ENCODE data around the gene GADD45A.

The GADD45A gene

DNA sequence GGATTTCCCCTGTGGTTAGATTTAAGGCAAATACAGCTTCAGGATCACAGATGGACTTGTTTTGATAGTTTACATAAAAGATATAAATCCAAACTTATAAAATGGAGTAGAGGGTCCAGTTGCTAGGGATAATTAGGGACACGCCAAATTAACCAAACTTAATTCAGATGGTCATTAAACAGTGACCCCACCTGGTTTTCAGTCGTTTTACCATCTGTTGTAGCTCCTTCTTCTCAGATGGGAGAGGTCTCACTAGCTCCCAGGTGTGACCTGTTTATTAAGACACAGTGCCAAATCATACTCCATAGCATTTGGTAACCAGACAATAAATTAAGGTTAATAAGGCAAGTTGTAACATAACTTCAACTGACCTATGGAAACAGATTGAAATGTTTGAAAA lies 8.1 kb upstream of the GADD45A start:
- H3K27ac ChIP-seq: peak overlapping the region; percentile 79
- no peaks in the 10 kb centered on the region for H3K9me3 ChIP-seq (ENCODE audit: severe bottlenecking)
- TF ChIP-seq, protein P1, sequence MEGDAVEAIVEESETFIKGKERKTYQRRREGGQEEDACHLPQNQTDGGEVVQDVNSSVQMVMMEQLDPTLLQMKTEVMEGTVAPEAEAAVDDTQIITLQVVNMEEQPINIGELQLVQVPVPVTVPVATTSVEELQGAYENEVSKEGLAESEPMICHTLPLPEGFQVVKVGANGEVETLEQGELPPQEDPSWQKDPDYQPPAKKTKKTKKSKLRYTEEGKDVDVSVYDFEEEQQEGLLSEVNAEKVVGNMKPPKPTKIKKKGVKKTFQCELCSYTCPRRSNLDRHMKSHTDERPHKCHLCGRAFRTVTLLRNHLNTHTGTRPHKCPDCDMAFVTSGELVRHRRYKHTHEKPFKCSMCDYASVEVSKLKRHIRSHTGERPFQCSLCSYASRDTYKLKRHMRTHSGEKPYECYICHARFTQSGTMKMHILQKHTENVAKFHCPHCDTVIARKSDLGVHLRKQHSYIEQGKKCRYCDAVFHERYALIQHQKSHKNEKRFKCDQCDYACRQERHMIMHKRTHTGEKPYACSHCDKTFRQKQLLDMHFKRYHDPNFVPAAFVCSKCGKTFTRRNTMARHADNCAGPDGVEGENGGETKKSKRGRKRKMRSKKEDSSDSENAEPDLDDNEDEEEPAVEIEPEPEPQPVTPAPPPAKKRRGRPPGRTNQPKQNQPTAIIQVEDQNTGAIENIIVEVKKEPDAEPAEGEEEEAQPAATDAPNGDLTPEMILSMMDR (IDR thresholded peaks at IDR 0.05; ENCODE audit: low read depth, low read length): 0 out of 2 replicates have a peak, but pooled peaks have one; percentile 4
- no peak overlapping the region for H3K4me3 ChIP-seq (ENCODE audit: low read depth, low read length)
- no peaks in the 10 kb centered on the region for H3K27me3 ChIP-seq (ENCODE audit: insufficient read depth, low read depth, severe bottlenecking)
- H3K36me3 ChIP-seq: no peaks in the 10 kb centered on the region
- no peak for DNase-seq

DNA sequence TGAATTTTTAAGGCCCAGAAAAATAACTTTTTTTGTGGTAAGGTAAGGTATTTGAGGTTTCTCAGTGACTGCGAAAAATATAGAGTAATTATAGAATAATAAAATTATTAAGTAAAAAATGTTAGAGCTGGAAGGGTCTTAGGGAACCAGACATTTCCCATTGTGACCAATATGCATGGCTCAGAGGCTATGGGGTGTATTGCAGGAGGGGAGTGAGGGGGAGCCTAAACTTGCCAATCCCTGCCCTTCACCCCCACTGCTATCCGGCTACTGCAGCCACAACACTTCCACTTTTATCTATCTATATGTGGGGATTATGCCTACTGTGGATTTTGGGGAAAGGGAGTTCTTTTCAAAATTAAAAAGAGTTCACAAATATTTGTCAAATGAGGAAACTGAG lies 7.6 kb upstream of the GADD45A start:
- H3K4me3 ChIP-seq (ENCODE audit: low read depth, low read length): no peak overlapping the region
- no peak for DNase-seq

DNA sequence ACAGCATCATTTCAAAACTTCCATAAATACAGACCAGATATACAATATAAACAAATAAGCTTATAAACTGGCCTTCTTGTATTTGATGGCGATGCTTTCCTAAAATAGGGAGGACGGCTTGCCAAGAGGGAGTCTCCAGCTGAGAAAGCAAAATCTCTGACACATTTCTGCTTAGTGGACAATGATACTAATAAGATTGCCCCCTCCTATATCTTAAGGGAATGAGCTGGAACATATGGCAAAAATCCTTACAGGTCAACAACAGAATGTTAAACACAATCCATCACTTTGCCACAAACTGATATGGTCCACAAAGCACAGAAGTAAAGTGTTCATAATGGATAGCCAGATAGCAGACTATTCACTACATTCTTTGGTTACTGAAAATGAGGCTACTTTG lies 7.1 kb upstream of the GADD45A start:
- TF ChIP-seq, protein P1 (IDR thresholded peaks at IDR 0.05; ENCODE audit: low read depth, low read length): no peak
- Histone ChIP-seq H3K36me3 (no peaks in the 10 kb centered on the region), H3K27me3 (ENCODE audit: insufficient read depth, low read depth, severe bottlenecking) (no peaks in the 10 kb centered on the region), H3K9me3 (ENCODE audit: severe bottlenecking) (no peaks in the 10 kb centered on the region), H3K4me3 (ENCODE audit: low read depth, low read length) (no peak overlapping the region), H3K27ac (peak overlapping the region; percentile 79)
- no peak for DNase-seq

More for the DNA sequence above, 7.6 kb upstream of the GADD45A start:
- Histone ChIP-seq H3K27me3 (ENCODE audit: insufficient read depth, low read depth, severe bottlenecking) (no peaks in the 10 kb centered on the region), H3K36me3 (no peaks in the 10 kb centered on the region), H3K9me3 (ENCODE audit: severe bottlenecking) (no peaks in the 10 kb centered on the region), H3K27ac (peak overlapping the region; percentile 79)
- TF ChIP-seq, protein P1 (IDR thresholded peaks at IDR 0.05; ENCODE audit: low read depth, low read length): no peak

DNA sequence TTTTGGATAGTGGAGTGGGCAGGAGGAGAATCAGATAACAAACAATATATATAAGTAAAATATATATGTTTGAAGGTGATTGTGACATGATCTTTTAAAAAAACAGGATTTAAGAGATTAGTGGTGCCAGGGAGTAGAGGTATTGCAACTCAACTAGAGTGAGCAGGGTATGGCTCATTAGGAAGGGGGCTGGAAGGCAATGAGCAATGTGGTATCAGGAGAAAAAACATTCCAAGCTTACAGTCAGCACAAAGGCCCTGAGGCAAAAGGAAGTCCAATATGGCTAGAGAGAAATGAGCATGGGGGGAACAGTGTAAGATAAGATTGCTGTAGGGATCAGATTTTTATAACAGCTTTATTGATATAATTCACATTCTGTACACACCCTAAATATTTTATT lies 5.3 kb upstream of the GADD45A start:
- DNase-seq: no peak
- no peak overlapping the region for H3K4me3 ChIP-seq (ENCODE audit: low read depth, low read length)
- H3K9me3 ChIP-seq (ENCODE audit: severe bottlenecking): no peaks in the 10 kb centered on the region
- no peak overlapping the region for H3K27ac ChIP-seq
- H3K36me3 ChIP-seq: no peaks in the 10 kb centered on the region
- H3K27me3 ChIP-seq (ENCODE audit: insufficient read depth, low read depth, severe bottlenecking): no peaks in the 10 kb centered on the region
- TF ChIP-seq, protein P1 (IDR thresholded peaks at IDR 0.05; ENCODE audit: low read depth, low read length): no peak

DNA sequence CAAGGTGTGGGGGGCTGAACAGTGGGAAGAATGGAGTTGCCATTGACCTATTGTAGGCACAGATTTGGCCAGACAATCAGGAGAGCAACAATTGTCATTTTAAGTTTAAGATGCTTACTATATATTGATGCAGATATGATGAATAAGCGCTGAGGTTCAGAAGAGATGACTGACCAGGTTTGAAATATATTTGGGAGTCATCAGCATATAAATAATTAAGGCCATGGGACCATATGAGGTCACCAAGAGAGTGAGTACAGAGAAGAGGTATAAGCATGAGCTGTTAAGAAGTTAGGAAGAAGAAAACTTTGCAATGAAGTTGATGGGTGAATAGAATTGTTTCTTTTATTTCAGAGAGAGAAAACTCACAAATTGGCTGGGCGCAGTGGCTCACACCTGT lies 4.5 kb upstream of the GADD45A start:
- no peak overlapping the region for H3K4me3 ChIP-seq (ENCODE audit: low read depth, low read length)
- no peak overlapping the region for H3K27ac ChIP-seq
- H3K27me3 ChIP-seq (ENCODE audit: insufficient read depth, low read depth, severe bottlenecking): no peaks in the 10 kb centered on the region
- TF ChIP-seq, protein P1 (IDR thresholded peaks at IDR 0.05; ENCODE audit: low read depth, low read length): no peak
- no peak for DNase-seq
- no peaks in the 10 kb centered on the region for H3K9me3 ChIP-seq (ENCODE audit: severe bottlenecking)
- peaks cover 3% of the 10 kb centered on the region for H3K36me3 ChIP-seq

DNA sequence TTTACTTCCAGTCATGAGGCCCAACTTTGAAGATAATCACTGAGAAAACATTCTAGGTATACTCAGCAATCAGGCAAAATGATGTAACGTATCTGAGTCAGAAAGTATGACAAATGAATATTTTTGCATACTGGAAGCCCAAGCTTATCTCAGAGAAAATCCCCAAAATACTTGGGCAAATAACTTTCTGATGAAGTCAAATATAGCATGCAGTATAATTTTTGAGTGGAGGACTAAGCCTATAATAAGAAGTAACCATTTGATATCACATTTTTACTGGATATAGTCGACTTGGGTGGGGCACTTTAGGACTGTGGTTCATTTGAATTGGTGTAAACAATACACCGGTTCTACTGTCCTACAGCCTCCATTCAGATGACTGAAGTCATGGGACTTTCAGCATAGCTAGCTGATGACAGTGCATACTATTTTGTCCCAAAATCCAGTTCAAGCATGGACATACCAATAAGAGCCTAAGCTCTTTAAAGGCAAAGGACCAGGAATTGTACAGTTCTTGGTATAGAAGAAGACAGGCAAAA lies 2.3 kb upstream of the GADD45A start:
- TF ChIP-seq, protein P1 (IDR thresholded peaks at IDR 0.05; ENCODE audit: low read depth, low read length): no peak
- no peak for DNase-seq
- peaks cover 26% of the 10 kb centered on the region for H3K36me3 ChIP-seq
- no peak overlapping the region for H3K27ac ChIP-seq
- H3K27me3 ChIP-seq (ENCODE audit: insufficient read depth, low read depth, severe bottlenecking): no peaks in the 10 kb centered on the region
- H3K9me3 ChIP-seq (ENCODE audit: severe bottlenecking): no peaks in the 10 kb centered on the region
- H3K4me3 ChIP-seq (ENCODE audit: low read depth, low read length): no peak overlapping the region

All from WERI-Rb-1 (cell line).